Measurements from ENCODE around the gene KRT84. TPM values are rescaled to one million over a fixed set of nuclear protein-coding genes. Genes with fewer than 3 reads are reported as not detected.

KRT84 gene
- total RNA-seq, 1 experiment from 2014 or later, result not detected

- DNase-seq (ENCODE audit: extremely low read depth, low read depth), result peak; percentile 33
These were observed 5.5 kb upstream of the KRT84 start for GRCh38 chr12:52390739-52391617.

- no peak for DNase-seq (ENCODE audit: extremely low read depth, low read depth)
These were observed 4.1 kb upstream of the KRT84 start for GRCh38 chr12:52389313-52390207.

- no peak for DNase-seq (ENCODE audit: extremely low read depth, low read depth)
These were observed 2.4 kb upstream of the KRT84 start for GRCh38 chr12:52387859-52388258.

GRCh38 chr12:52383331-52383730, 2.1 kb downstream of the KRT84 start:
- DNase-seq (ENCODE audit: extremely low read depth, low read depth), result no peak

- no peak for DNase-seq (ENCODE audit: extremely low read depth, low read depth)
These were observed 2.6 kb downstream of the KRT84 start for GRCh38 chr12:52382854-52383253.

- no peak for DNase-seq (ENCODE audit: extremely low read depth, low read depth)
These were observed 4.2 kb downstream of the KRT84 start for GRCh38 chr12:52381206-52381605.

- peak; percentile 20 for DNase-seq (ENCODE audit: extremely low read depth, low read depth)
These were observed 5.2 kb downstream of the KRT84 start for GRCh38 chr12:52380271-52380694.

GRCh38 chr12:52379536-52379935, 5.9 kb downstream of the KRT84 start:
- DNase-seq (ENCODE audit: extremely low read depth, low read depth), result no peak

GRCh38 chr12:52378091-52378490, 7.4 kb downstream of the KRT84 start:
- no peak for DNase-seq (ENCODE audit: extremely low read depth, low read depth)

GRCh38 chr12:52377266-52377665, 8.2 kb downstream of the KRT84 start:
- no peak for DNase-seq (ENCODE audit: extremely low read depth, low read depth)

- peak; percentile 80 for DNase-seq (ENCODE audit: extremely low read depth, low read depth)
These were observed 13.0 kb downstream of the KRT84 start for GRCh38 chr12:52372216-52373154.

- no peak for DNase-seq (ENCODE audit: extremely low read depth, low read depth)
These were observed 13.7 kb downstream of the KRT84 start for GRCh38 chr12:52371716-52372115.

- no peak for DNase-seq (ENCODE audit: extremely low read depth, low read depth)
These were observed 14.4 kb downstream of the KRT84 start for GRCh38 chr12:52370926-52371608.

- no peak for DNase-seq (ENCODE audit: extremely low read depth, low read depth)
These were observed 15.6 kb downstream of the KRT84 start for GRCh38 chr12:52369809-52370208.

GRCh38 chr12:52369211-52369610, 16.2 kb downstream of the KRT84 start:
- no peak for DNase-seq (ENCODE audit: extremely low read depth, low read depth)

GRCh38 chr12:52368508-52368907, 16.9 kb downstream of the KRT84 start:
- DNase-seq (ENCODE audit: extremely low read depth, low read depth), result no peak

GRCh38 chr12:52367876-52368275, 17.6 kb downstream of the KRT84 start:
- DNase-seq (ENCODE audit: extremely low read depth, low read depth), result no peak

GRCh38 chr12:52366738-52367485, 18.5 kb downstream of the KRT84 start, which contains the start of gene KRT85:
TSS of gene KRT85 (minus strand) at chr12:52367481. CDS start at chr12:52367405, 76 bp downstream.
- DNase-seq (ENCODE audit: extremely low read depth, low read depth), result no peak

GRCh38 chr12:52364901-52365489, 20.5 kb downstream of the KRT84 start:
- DNase-seq (ENCODE audit: extremely low read depth, low read depth), result no peak

Measured in NCI-H460 (cell line).